ENCODE measurements around the gene LYPD6B.

Gene LYPD6B

GRCh38 chr2:149156971-149157740 lies 118.7 kb downstream of the LYPD6B start:
- Histone ChIP-seq H3K4me3 (ENCODE audit: insufficient read depth, low read depth, low read length) (no peak overlapping the region), H3K36me3 (ENCODE audit: control insufficient read depth, insufficient read depth, low read length) (no peaks in the 10 kb centered on the region), H3K27ac (ENCODE audit: insufficient read depth, low read depth, low read length, poor library complexity, severe bottlenecking) (no peak overlapping the region), H3K27me3 (ENCODE audit: control insufficient read depth, insufficient read depth, low read length, poor library complexity, severe bottlenecking) (no peaks in the 10 kb centered on the region), H3K9me3 (ENCODE audit: control insufficient read depth, low read length) (no peaks in the 10 kb centered on the region), H3K4me1 (ENCODE audit: control insufficient read depth, insufficient read depth, low read length) (no peaks in the 10 kb centered on the region)
- WGBS, 2 experiments, result 76 to 79% methylated on average over 8 of the region's 8 CpGs

DNA sequence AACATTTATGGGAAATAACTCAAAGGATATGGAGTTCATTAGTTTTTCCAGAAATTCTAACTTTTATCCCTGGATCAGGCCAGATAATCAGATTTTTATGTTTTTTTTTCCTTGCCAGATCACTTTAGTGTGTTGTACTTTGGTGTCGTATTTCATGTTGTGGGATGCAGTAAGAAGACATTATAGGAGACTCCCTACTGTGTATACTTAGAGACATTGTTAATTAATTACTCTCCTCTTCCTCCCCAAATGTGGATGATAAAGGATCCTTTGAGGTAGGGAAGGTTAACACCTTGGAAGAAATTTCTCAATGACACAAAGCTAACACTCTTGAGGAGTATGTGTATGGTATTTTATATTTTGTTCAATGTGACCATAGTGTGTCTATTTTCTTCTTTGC lies 120.5 kb downstream of the LYPD6B start:
- H3K27me3 ChIP-seq (ENCODE audit: control insufficient read depth, insufficient read depth, low read length, poor library complexity, severe bottlenecking), result no peaks in the 10 kb centered on the region
- no peak overlapping the region for H3K4me3 ChIP-seq (ENCODE audit: insufficient read depth, low read depth, low read length)
- no peaks in the 10 kb centered on the region for H3K9me3 ChIP-seq (ENCODE audit: control insufficient read depth, low read length)
- no CpG with 5 or more reads among the region's 1 CpG for whole genome bisulfite sequencing, 2 experiments
- no peak overlapping the region for H3K27ac ChIP-seq (ENCODE audit: insufficient read depth, low read depth, low read length, poor library complexity, severe bottlenecking)
- H3K4me1 ChIP-seq (ENCODE audit: control insufficient read depth, insufficient read depth, low read length), result no peaks in the 10 kb centered on the region
- no peaks in the 10 kb centered on the region for H3K36me3 ChIP-seq (ENCODE audit: control insufficient read depth, insufficient read depth, low read length)

- 84 to 100% methylated on average over 1 to 2 of the region's 2 CpGs for WGBS, 2 experiments
- no peak overlapping the region for H3K4me3 ChIP-seq (ENCODE audit: insufficient read depth, low read depth, low read length)
- no peaks in the 10 kb centered on the region for H3K4me1 ChIP-seq (ENCODE audit: control insufficient read depth, insufficient read depth, low read length)
- no peaks in the 10 kb centered on the region for H3K27me3 ChIP-seq (ENCODE audit: control insufficient read depth, insufficient read depth, low read length, poor library complexity, severe bottlenecking)
- H3K9me3 ChIP-seq (ENCODE audit: control insufficient read depth, low read length), result no peaks in the 10 kb centered on the region
- no peaks in the 10 kb centered on the region for H3K36me3 ChIP-seq (ENCODE audit: control insufficient read depth, insufficient read depth, low read length)
- H3K27ac ChIP-seq (ENCODE audit: insufficient read depth, low read depth, low read length, poor library complexity, severe bottlenecking), result no peak overlapping the region
Observed at GRCh38 chr2:149160195-149160594, 121.7 kb downstream of the LYPD6B start.

DNA sequence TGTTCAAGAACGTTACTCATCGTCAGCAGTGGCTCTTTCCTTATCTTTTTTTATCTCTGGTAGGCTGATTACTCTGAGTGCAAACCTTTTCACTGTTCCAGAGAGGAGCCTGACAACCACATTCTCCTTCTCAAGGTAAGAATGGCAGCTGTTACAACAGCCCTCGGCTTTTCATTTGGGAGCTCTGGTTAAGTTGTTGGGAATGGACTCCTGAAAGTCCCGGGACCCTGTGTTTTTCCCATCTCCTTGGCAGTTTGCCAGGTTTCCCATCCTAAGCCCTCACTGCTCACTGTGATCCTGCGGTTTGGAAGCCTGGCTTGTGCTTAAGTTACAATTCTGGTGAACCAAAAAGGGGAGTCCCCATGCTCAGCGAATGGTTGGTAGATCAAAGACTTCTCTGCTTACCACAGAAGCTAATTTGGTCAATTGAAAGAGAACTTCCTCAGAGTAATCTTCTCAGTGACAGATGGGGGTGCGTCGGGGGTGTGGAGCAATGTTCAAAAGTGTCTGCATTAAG lies 122.3 kb downstream of the LYPD6B start:
- no peaks in the 10 kb centered on the region for H3K27me3 ChIP-seq (ENCODE audit: control insufficient read depth, insufficient read depth, low read length, poor library complexity, severe bottlenecking)
- no peaks in the 10 kb centered on the region for H3K36me3 ChIP-seq (ENCODE audit: control insufficient read depth, insufficient read depth, low read length)
- no peak overlapping the region for H3K4me3 ChIP-seq (ENCODE audit: insufficient read depth, low read depth, low read length)
- 85 to 89% methylated on average over 8 of the region's 8 CpGs for WGBS, 2 experiments
- H3K4me1 ChIP-seq (ENCODE audit: control insufficient read depth, insufficient read depth, low read length), result no peaks in the 10 kb centered on the region
- no peaks in the 10 kb centered on the region for H3K9me3 ChIP-seq (ENCODE audit: control insufficient read depth, low read length)
- no peak overlapping the region for H3K27ac ChIP-seq (ENCODE audit: insufficient read depth, low read depth, low read length, poor library complexity, severe bottlenecking)

DNA sequence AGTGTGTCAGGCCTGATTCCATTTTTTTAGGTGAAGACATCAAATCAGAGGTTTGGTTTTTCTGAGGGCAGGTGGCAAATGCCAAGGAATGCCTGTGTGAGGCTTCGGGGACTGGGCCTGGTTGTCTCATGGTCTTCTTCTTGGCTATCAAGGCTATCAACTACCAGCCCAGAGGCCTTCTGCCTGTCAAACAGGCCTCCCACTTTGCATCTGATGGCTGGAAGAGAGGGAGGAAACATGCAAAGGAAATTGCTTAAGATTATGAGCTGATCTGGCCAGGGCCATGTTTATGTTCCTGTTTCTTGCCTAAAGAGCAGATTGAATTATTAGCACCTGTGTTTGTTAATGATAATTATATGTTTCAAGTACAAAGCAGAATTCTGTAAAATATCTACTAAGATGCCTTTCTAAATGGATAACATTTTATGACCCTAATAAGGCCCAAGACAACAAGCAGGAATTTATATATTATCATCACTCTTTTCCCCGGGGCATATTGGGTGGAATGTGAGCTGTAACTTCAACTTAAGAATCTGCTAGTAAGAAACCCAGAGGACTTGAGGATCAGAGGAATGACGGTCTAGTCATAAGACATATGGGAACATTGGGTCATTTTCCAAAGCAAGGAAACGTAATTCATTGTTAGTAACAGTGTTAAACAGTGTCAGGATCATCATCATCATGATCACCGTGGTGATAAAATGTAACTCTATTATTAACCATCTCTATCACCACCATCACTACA lies 123.2 kb downstream of the LYPD6B start:
- Histone ChIP-seq H3K4me3 (ENCODE audit: insufficient read depth, low read depth, low read length) (no peak overlapping the region), H3K4me1 (ENCODE audit: control insufficient read depth, insufficient read depth, low read length) (no peaks in the 10 kb centered on the region), H3K27me3 (ENCODE audit: control insufficient read depth, insufficient read depth, low read length, poor library complexity, severe bottlenecking) (no peaks in the 10 kb centered on the region), H3K9me3 (ENCODE audit: control insufficient read depth, low read length) (no peaks in the 10 kb centered on the region), H3K27ac (ENCODE audit: insufficient read depth, low read depth, low read length, poor library complexity, severe bottlenecking) (no peak overlapping the region), H3K36me3 (ENCODE audit: control insufficient read depth, insufficient read depth, low read length) (no peaks in the 10 kb centered on the region)
- 95% methylated on average over 5 of the region's 5 CpGs for WGBS, 2 experiments

- 39 to 44% methylated on average over 1 of the region's 1 CpG for WGBS, 2 experiments
- no peaks in the 10 kb centered on the region for H3K4me1 ChIP-seq (ENCODE audit: control insufficient read depth, insufficient read depth, low read length)
- H3K36me3 ChIP-seq (ENCODE audit: control insufficient read depth, insufficient read depth, low read length), result no peaks in the 10 kb centered on the region
- H3K27ac ChIP-seq (ENCODE audit: insufficient read depth, low read depth, low read length, poor library complexity, severe bottlenecking), result no peak overlapping the region
- H3K4me3 ChIP-seq (ENCODE audit: insufficient read depth, low read depth, low read length), result no peak overlapping the region
- no peaks in the 10 kb centered on the region for H3K9me3 ChIP-seq (ENCODE audit: control insufficient read depth, low read length)
- H3K27me3 ChIP-seq (ENCODE audit: control insufficient read depth, insufficient read depth, low read length, poor library complexity, severe bottlenecking), result no peaks in the 10 kb centered on the region
Observed at GRCh38 chr2:149164296-149164695, 125.8 kb downstream of the LYPD6B start.

GRCh38 chr2:149164827-149165226 lies 126.3 kb downstream of the LYPD6B start:
- Histone ChIP-seq H3K36me3 (ENCODE audit: control insufficient read depth, insufficient read depth, low read length) (no peaks in the 10 kb centered on the region), H3K4me1 (ENCODE audit: control insufficient read depth, insufficient read depth, low read length) (no peaks in the 10 kb centered on the region), H3K9me3 (ENCODE audit: control insufficient read depth, low read length) (no peaks in the 10 kb centered on the region), H3K27ac (ENCODE audit: insufficient read depth, low read depth, low read length, poor library complexity, severe bottlenecking) (no peak overlapping the region), H3K27me3 (ENCODE audit: control insufficient read depth, insufficient read depth, low read length, poor library complexity, severe bottlenecking) (no peaks in the 10 kb centered on the region), H3K4me3 (ENCODE audit: insufficient read depth, low read depth, low read length) (no peak overlapping the region)

DNA sequence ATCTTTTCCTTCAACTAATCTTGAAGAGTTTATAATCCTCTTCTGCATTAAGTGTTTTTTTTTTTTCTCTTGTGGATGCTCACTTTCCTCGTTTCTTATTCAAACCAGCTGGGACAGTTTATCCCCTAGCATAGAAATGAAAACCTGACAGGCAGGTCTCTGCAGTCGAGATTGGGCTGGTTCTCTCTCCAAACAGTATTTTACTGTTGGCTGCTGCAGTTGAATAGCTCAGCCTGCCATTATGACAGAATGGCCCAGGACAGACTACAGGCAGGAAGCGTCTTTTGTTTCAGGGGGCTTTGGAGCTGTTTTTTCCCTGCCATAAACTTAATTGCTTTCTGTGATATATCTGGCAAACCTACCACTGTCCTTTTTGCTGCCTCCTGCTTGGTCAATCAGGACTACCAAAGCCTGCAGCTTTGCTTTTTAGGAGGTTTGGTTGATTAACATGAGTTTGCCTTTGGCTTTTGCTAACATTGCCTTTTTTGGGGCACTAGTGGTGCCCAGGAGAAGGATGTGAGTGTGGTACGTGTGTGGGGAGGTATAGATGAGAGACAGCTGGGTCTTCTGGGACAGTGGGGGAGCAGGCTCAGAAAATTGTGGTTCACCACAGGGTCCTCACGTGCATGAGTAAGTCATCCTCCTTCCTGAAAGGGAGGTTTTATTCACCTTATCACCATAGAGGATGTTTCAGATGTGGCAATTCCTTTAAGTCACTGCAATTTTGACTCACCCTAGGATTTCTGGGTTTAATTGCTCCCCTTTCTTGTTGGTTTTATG lies 128.7 kb downstream of the LYPD6B start:
- Histone ChIP-seq H3K36me3 (ENCODE audit: control insufficient read depth, insufficient read depth, low read length) (no peaks in the 10 kb centered on the region), H3K27ac (ENCODE audit: insufficient read depth, low read depth, low read length, poor library complexity, severe bottlenecking) (no peak overlapping the region), H3K9me3 (ENCODE audit: control insufficient read depth, low read length) (no peaks in the 10 kb centered on the region), H3K4me1 (ENCODE audit: control insufficient read depth, insufficient read depth, low read length) (no peaks in the 10 kb centered on the region), H3K4me3 (ENCODE audit: insufficient read depth, low read depth, low read length) (no peak overlapping the region), H3K27me3 (ENCODE audit: control insufficient read depth, insufficient read depth, low read length, poor library complexity, severe bottlenecking) (no peaks in the 10 kb centered on the region)
- 78 to 81% methylated on average over 5 of the region's 5 CpGs for WGBS, 2 experiments

- Histone ChIP-seq H3K4me1 (ENCODE audit: control insufficient read depth, insufficient read depth, low read length) (no peaks in the 10 kb centered on the region), H3K27me3 (ENCODE audit: control insufficient read depth, insufficient read depth, low read length, poor library complexity, severe bottlenecking) (no peaks in the 10 kb centered on the region), H3K9me3 (ENCODE audit: control insufficient read depth, low read length) (no peaks in the 10 kb centered on the region), H3K36me3 (ENCODE audit: control insufficient read depth, insufficient read depth, low read length) (no peaks in the 10 kb centered on the region), H3K4me3 (ENCODE audit: insufficient read depth, low read depth, low read length) (no peak overlapping the region), H3K27ac (ENCODE audit: insufficient read depth, low read depth, low read length, poor library complexity, severe bottlenecking) (no peak overlapping the region)
- WGBS, 2 experiments, result 91 to 95% methylated on average over 4 of the region's 4 CpGs
Observed at GRCh38 chr2:149167941-149168340, 129.4 kb downstream of the LYPD6B start.

DNA sequence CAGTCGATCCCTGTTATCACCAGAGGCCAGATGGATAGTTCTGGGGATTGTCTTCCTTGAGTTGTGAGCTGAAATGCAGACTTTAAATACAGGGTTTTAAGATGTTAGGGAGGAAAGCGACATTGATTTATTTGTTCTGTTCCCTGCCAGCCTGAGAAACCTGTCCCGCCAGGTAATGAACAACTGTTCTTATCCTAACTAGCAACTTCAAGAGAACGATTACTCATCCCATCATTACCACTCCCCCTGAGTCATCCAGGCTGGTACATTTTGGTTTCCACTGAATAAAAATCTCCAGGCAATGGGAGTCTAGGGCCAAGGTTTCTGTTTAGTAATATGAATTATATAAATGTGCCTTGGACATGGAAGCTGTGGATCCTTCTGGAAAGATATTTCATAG lies 131.2 kb downstream of the LYPD6B start:
- 97 to 99% methylated on average over 4 of the region's 4 CpGs for WGBS, 2 experiments
- Histone ChIP-seq H3K4me3 (ENCODE audit: insufficient read depth, low read depth, low read length) (no peak overlapping the region), H3K36me3 (ENCODE audit: control insufficient read depth, insufficient read depth, low read length) (no peaks in the 10 kb centered on the region), H3K27me3 (ENCODE audit: control insufficient read depth, insufficient read depth, low read length, poor library complexity, severe bottlenecking) (no peaks in the 10 kb centered on the region), H3K9me3 (ENCODE audit: control insufficient read depth, low read length) (no peaks in the 10 kb centered on the region), H3K27ac (ENCODE audit: insufficient read depth, low read depth, low read length, poor library complexity, severe bottlenecking) (no peak overlapping the region), H3K4me1 (ENCODE audit: control insufficient read depth, insufficient read depth, low read length) (no peaks in the 10 kb centered on the region)
